ENCODE results near the gene COMTD1. TPM values are rescaled to one million over a fixed set of nuclear protein-coding genes. Genes with fewer than 3 reads are reported as not detected.

COMTD1 gene
- total RNA-seq, 4 donors from 2014 or later, result 6.7 to 29.0 (median 21.7) TPM

GRCh38 chr10:75228834-75229233 is 6.9 kb downstream of the COMTD1 start:
- TF ChIP-seq CTCF (IDR thresholded peaks at IDR 0.05; ENCODE audit: low read depth), result no peak

- TF ChIP-seq CTCF (IDR thresholded peaks at IDR 0.05; ENCODE audit: low read depth), result no peak
Observed at GRCh38 chr10:75228278-75228677, 7.5 kb downstream of the COMTD1 start.

GRCh38 chr10:75226656-75227055 is 9.1 kb downstream of the COMTD1 start:
- TF ChIP-seq CTCF (IDR thresholded peaks at IDR 0.05; ENCODE audit: low read depth), result no peak

GRCh38 chr10:75226095-75226494 is 9.7 kb downstream of the COMTD1 start:
- TF ChIP-seq CTCF (IDR thresholded peaks at IDR 0.05; ENCODE audit: low read depth), result no peak

- TF ChIP-seq CTCF (IDR thresholded peaks at IDR 0.05; ENCODE audit: low read depth), result no peak
Observed at GRCh38 chr10:75223507-75223906, 12.2 kb downstream of the COMTD1 start.

GRCh38 chr10:75220274-75220673 is 15.5 kb downstream of the COMTD1 start:
- TF ChIP-seq CTCF (IDR thresholded peaks at IDR 0.05; ENCODE audit: low read depth), result no peak

GRCh38 chr10:75212343-75212742 is 23.4 kb downstream of the COMTD1 start:
- TF ChIP-seq CTCF (IDR thresholded peaks at IDR 0.05; ENCODE audit: low read depth), result no peak
